GM13976 (cell line): ENCODE results near the gene SLC6A19.

Source experiments
- DNase-seq: peaks from one replicate; pipeline ENCODE4 v3.0.0; 2012; ENCODE audit warnings: low spot score
- CTCF ChIP-seq: IDR thresholded peaks from 2 replicates; pipeline ENCODE4 v1.5.1; 2012; ENCODE audit warnings: borderline replicate concordance, mild to moderate bottlenecking; ENCODE audit not compliant: insufficient read depth; ENCODE audit errors: extremely low read depth, missing control alignments, control extremely low read depth
- in situ Hi-C: fragments of 300-500 bp; cut with MboI; formaldehyde crosslinking; loops from one replicate; pipeline ENCODE4 v1.12.0; 2022; ENCODE audit warnings: low sequenced_read_pairs, mixed read lengths, inconsistent platforms; ENCODE audit not compliant: unreplicated experiment

The SLC6A19 gene

DNA sequence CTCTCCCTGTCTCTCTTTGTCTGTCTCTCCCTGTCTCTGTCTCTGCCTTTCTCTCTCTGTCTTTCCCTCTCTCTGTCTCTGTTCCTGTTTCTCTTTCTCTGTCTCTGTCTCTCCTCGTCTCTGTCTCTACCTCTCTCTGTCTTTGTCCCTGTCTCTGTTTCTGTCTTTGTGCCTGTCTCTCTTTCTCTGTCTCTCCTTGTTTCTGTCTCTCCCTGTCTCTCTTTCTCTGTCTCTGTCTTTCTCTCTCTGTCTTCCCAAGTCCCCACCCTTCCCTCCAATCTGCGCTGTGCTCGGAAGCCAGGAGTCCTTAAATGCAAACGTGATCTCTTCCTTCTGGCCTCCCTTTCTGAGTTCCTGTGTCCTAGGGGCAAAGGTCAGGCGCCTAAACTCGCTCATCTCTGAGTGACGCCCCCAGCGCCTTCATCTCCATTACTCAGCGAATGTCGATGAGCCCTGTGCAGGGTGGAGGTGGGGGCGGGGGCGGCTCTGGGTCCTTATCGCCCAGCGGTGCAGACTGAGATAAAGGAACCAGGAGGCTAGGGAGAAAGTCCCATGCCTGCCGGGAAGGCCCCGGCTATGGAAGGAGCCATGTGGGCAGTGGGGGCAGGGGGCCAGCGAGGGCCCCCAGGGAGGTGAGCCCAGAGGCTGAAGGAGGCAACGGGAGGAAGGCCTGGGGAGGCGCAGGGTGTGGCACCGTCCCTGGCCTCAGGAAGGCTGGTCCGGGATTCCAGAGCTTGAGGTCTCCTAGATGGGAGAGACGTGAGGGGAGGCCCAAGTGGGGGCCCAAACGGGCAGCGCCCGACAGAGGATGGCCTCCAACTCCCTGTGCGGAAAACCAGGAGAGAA, 1.5 kb upstream of the SLC6A19 start:
- no peak for DNase-seq
- in situ Hi-C loops, result no loop called here
- TF ChIP-seq CTCF, result no peak

- in situ Hi-C loops, result no loop called here
- no peak for DNase-seq
- TF ChIP-seq CTCF, result no peak
These were observed 684 bp upstream of the SLC6A19 start for GRCh38 chr5:1200495-1201326.

GRCh38 chr5:1202026-1202797, 817 bp downstream of the SLC6A19 start:
- no peak for TF ChIP-seq CTCF
- DNase-seq, result no peak
- in situ Hi-C loops, result no loop called here

DNA sequence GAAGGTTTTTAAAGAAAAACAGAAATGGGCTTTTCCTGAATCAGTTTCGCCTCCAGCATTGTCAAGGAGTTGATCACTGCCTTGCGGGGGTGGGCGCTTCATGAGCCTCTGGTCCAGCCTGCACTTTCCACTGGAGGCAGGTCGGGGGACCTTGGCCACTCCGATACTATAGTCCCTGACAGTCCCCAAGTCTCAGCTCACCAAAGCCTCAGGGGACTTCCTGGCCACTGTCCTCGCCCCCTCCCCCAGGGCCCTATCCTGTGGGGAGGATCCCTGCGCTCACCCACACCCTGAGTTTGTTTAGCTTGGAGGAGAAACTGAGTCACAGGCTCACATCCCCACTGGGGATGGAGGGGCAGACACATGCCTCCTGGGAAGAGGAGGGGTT, 1.4 kb downstream of the SLC6A19 start:
- TF ChIP-seq CTCF, result no peak
- DNase-seq, result no peak
- in situ Hi-C loops, result no loop called here

GRCh38 chr5:1203311-1203967, 2.0 kb downstream of the SLC6A19 start:
- in situ Hi-C loops, result no loop called here
- no peak for DNase-seq
- TF ChIP-seq CTCF, result no peak
